Caco-2 (cell line): ENCODE measurements around the gene PAX5. TPM values are rescaled to one million over a fixed set of nuclear protein-coding genes. Genes with fewer than 3 reads are reported as not detected.
"Not testable (repeated sequence)": the region's sequence is repeated elsewhere in the genome, so short reads cannot be mapped to it uniquely, and the experiment has no call there.

Experiments used
- BruUV-seq: library from RNA; stranded (reverse); fragments of 400-500 nt; replicated peaks from 2 replicates; lab custom pipeline; 2021; lab: Mats Ljungman, UMichigan
- CTCF ChIA-PET: fragments of 300-600 bp; sonication (Branson Sonifier 250); formaldehyde crosslinking; loops from one replicate; lab custom pipeline; 2022; ENCODE audit warnings: antibody characterized with exemption; lab: Charles Lee
- POLR2A ChIA-PET: fragments of 300-600 bp; sonication (Branson Sonifier 250); formaldehyde crosslinking; loops from one replicate; lab custom pipeline; 2022; ENCODE audit warnings: antibody characterized with exemption; lab: Charles Lee
- DNase-seq, 2 experiments: peaks; one replicate each; pipeline versions ENCODE4 v3.0.0 to v3.0.0-alpha.2; 2020 to 2022
- H3K27me3 ChIP-seq: replicated peaks from 2 replicates; pipeline ENCODE4 v1.6.0; 2011; ENCODE audit warnings: low read length; ENCODE audit not compliant: control insufficient read depth, insufficient read depth
- H3K36me3 ChIP-seq: 2 replicates; pipeline ENCODE4 v1.5.1; 2011; ENCODE audit warnings: low read length; ENCODE audit not compliant: control insufficient read depth, insufficient read depth
- H3K4me1 ChIP-seq: fragments of 250-450 bp; sonication (Bioruptor Pico); 2 replicates; pipeline ENCODE4 v1.5.1; 2020; ENCODE audit warnings: mild to moderate bottlenecking
- H3K4me3 ChIP-seq: 2 replicates; pipeline ENCODE4 v1.5.1; 2011; ENCODE audit warnings: low read depth, mild to moderate bottlenecking, control low read depth, low read length
- H3K9me3 ChIP-seq: fragments of 250-450 bp; sonication (Bioruptor Pico); 2 replicates; pipeline ENCODE4 v1.5.1; 2020; ENCODE audit warnings: mild to moderate bottlenecking, moderate library complexity
- H3K27ac Mint-ChIP-seq: one replicate; pipeline ENCODE4 v1.8.0; 2022; ENCODE audit warnings: mixed read lengths; ENCODE audit not compliant: unreplicated experiment
- H3K27me3 Mint-ChIP-seq: one replicate; pipeline ENCODE4 v1.8.0; 2022; ENCODE audit warnings: mixed read lengths; ENCODE audit not compliant: insufficient read depth, unreplicated experiment
- H3K36me3 Mint-ChIP-seq: one replicate; pipeline ENCODE4 v1.8.0; 2022; ENCODE audit warnings: mild to moderate bottlenecking, mixed read lengths; ENCODE audit not compliant: insufficient read depth, unreplicated experiment
- H3K4me1 Mint-ChIP-seq: one replicate; pipeline ENCODE4 v1.8.0; 2022; ENCODE audit warnings: low read depth, mixed read lengths; ENCODE audit not compliant: unreplicated experiment
- H3K4me3 Mint-ChIP-seq: one replicate; pipeline ENCODE4 v1.8.0; 2022; ENCODE audit warnings: mild to moderate bottlenecking, moderate library complexity, mixed read lengths; ENCODE audit not compliant: unreplicated experiment
- H3K9me3 Mint-ChIP-seq: one replicate; pipeline ENCODE4 v1.8.0; 2022; ENCODE audit warnings: mixed read lengths; ENCODE audit not compliant: unreplicated experiment
- CTCF ChIP-seq, 2 experiments: fragments of 200-600 bp in 1 of 2; IDR thresholded peaks; 1 replicate in 1 of 2; 2 replicates in 1 of 2; pipeline versions ENCODE4 v1.5.1 to v1.8.0; 2011 to 2022; ENCODE audit warnings: antibody characterized with exemption in 1 of 2, control low read depth in 1 of 2, inconsistent platforms in 1 of 2, low read depth in 1 of 2, low read length in 1 of 2, mild to moderate bottlenecking in 1 of 2, moderate library complexity in 1 of 2; ENCODE audit not compliant: insufficient read depth in 1 of 2, severe bottlenecking in 1 of 2, unreplicated experiment in 1 of 2
- intact Hi-C: fragments of 100-400 bp; cut with micrococcal nuclease; formaldehyde crosslinking; loops from one replicate; pipeline ENCODE4 v1.10.0; 2022; ENCODE audit not compliant: unreplicated experiment
- total RNA-seq: library from RNA; stranded (reverse); gene quantifications from 2 replicates; pipeline ENCODE4 v1.2.3, GENCODE V29; 2022

The PAX5 gene
- total RNA-seq, 1 experiment from 2014 or later: not detected

GRCh38 chr9:37060833-37061232 lies 26.8 kb upstream of the PAX5 start:
- ChIA-PET POLR2A (no interaction called here), CTCF (interaction anchor here (0.6 to 0.7 kb wide), 2 partner anchors 53 to 635 kb away, joined by 4 to 6 read pairs; no protein-coding TSS in a partner anchor)
- H3K9me3 ChIP-seq: no peaks in the 10 kb centered on the region
- TF ChIP-seq CTCF (IDR thresholded peaks at IDR 0.05; ENCODE audit: insufficient read depth in 1 of 2, low read depth in 1 of 2, low read length in 1 of 2, severe bottlenecking in 1 of 2, unreplicated experiment in 1 of 2): no peak
- Mint-ChIP-seq H3K9me3 (no peaks in the 10 kb centered on the region), H3K27ac (no peak overlapping the region), H3K4me3 (no peak overlapping the region), H3K27me3 (peaks cover 20% of the 10 kb centered on the region), H3K4me1 (no peaks in the 10 kb centered on the region), H3K36me3 (no peaks in the 10 kb centered on the region)
- intact Hi-C loops: no loop called here
- H3K27me3 ChIP-seq: no peaks in the 10 kb centered on the region; the same call in 1 of the 2 replicates
- DNase-seq: no peak
- no peak overlapping the region for H3K4me3 ChIP-seq
- no peaks in the 10 kb centered on the region for H3K36me3 ChIP-seq
- BruUV-seq: no TSS peak
- no peaks in the 10 kb centered on the region for H3K4me1 ChIP-seq

GRCh38 chr9:37056046-37056920 lies 22.2 kb upstream of the PAX5 start:
- DNase-seq: no peak
- POLR2A ChIA-PET: no interaction called here

GRCh38 chr9:37054363-37054720 lies 20.3 kb upstream of the PAX5 start:
- H3K4me1 ChIP-seq, DNase-seq, H3K4me3 Mint-ChIP-seq, H3K4me1 Mint-ChIP-seq, H3K9me3 Mint-ChIP-seq, H3K4me3 ChIP-seq, POLR2A ChIA-PET, H3K36me3 Mint-ChIP-seq, H3K9me3 ChIP-seq, H3K27me3 ChIP-seq, H3K27ac Mint-ChIP-seq, intact Hi-C loops, H3K36me3 ChIP-seq, BruUV-seq: not testable (repeated sequence)
- CTCF ChIA-PET: interaction anchor here (0.6 kb wide), 1 partner anchor 27 kb away, joined by 3 read pairs; no protein-coding TSS in a partner anchor
- peaks cover 22% of the 10 kb centered on the region for H3K27me3 Mint-ChIP-seq

More at GRCh38 chr9:37056046-37056920, 22.2 kb upstream of the PAX5 start:
- CTCF ChIA-PET: no interaction called here
- Mint-ChIP-seq H3K9me3 (no peaks in the 10 kb centered on the region), H3K27me3 (peaks cover 16% of the 10 kb centered on the region), H3K4me3 (no peak overlapping the region), H3K27ac (no peak overlapping the region), H3K4me1 (no peaks in the 10 kb centered on the region), H3K36me3 (no peaks in the 10 kb centered on the region)
- BruUV-seq: no TSS peak
- Histone ChIP-seq H3K4me3 (no peak overlapping the region), H3K36me3 (no peaks in the 10 kb centered on the region), H3K27me3 (no peaks in the 10 kb centered on the region), H3K9me3 (no peaks in the 10 kb centered on the region), H3K4me1 (no peaks in the 10 kb centered on the region)
- intact Hi-C loops: no loop called here
- TF ChIP-seq CTCF (IDR thresholded peaks at IDR 0.05; ENCODE audit: insufficient read depth in 1 of 2, low read depth in 1 of 2, low read length in 1 of 2, severe bottlenecking in 1 of 2, unreplicated experiment in 1 of 2): no peak
